CD4-positive, alpha-beta T cell treated with Interleukin-6 for 4 hours (primary cell): ENCODE data around the gene CIAO2B.

Experiments used
- DNase-seq: peaks from one replicate; pipeline ENCODE4 v3.0.0-alpha.2; 2020; ENCODE audit warnings: mixed read lengths

Gene CIAO2B

GRCh38 chr16:66919569-66920298, 14.5 kb downstream of the CIAO2B start:
- no peak for DNase-seq

GRCh38 chr16:66918803-66919568, 15.2 kb downstream of the CIAO2B start, which contains the start of gene CDH16:
TSS of gene CDH16 (minus strand) at chr16:66918885. CDS start at chr16:66918065, 820 bp downstream.
- no peak for DNase-seq

GRCh38 chr16:66918355-66918754, 15.8 kb downstream of the CIAO2B start:
- DNase-seq = no peak

- DNase-seq = no peak
Measured at GRCh38 chr16:66917741-66918140, 16.5 kb downstream of the CIAO2B start.

GRCh38 chr16:66916518-66916917, 17.7 kb downstream of the CIAO2B start:
- DNase-seq = no peak

- DNase-seq = no peak
Measured at GRCh38 chr16:66915041-66915440, 19.2 kb downstream of the CIAO2B start.

- DNase-seq = no peak
Measured at GRCh38 chr16:66914541-66914940, 19.7 kb downstream of the CIAO2B start.

- no peak for DNase-seq
Measured at GRCh38 chr16:66913711-66914110, 20.5 kb downstream of the CIAO2B start.

GRCh38 chr16:66913081-66913480, 21.1 kb downstream of the CIAO2B start:
- DNase-seq = no peak

- DNase-seq = no peak
Measured at GRCh38 chr16:66911801-66912200, 22.4 kb downstream of the CIAO2B start.

GRCh38 chr16:66911112-66911511, 23.1 kb downstream of the CIAO2B start:
- no peak for DNase-seq

- DNase-seq = no peak
Measured at GRCh38 chr16:66910175-66910940, 23.8 kb downstream of the CIAO2B start.

GRCh38 chr16:66908762-66909559, 25.2 kb downstream of the CIAO2B start:
- no peak for DNase-seq

GRCh38 chr16:66908116-66908515, 26.1 kb downstream of the CIAO2B start:
- DNase-seq = no peak

GRCh38 chr16:66906916-66907836, 27.0 kb downstream of the CIAO2B start:
- no peak for DNase-seq

GRCh38 chr16:66905633-66906539, 28.3 kb downstream of the CIAO2B start:
- DNase-seq = peak; percentile 67

- DNase-seq = no peak
Measured at GRCh38 chr16:66904846-66905632, 29.2 kb downstream of the CIAO2B start.

GRCh38 chr16:66904428-66904845, 29.8 kb downstream of the CIAO2B start:
- DNase-seq = no peak
